ENCODE measurements around the gene ANP32A.

DNA sequence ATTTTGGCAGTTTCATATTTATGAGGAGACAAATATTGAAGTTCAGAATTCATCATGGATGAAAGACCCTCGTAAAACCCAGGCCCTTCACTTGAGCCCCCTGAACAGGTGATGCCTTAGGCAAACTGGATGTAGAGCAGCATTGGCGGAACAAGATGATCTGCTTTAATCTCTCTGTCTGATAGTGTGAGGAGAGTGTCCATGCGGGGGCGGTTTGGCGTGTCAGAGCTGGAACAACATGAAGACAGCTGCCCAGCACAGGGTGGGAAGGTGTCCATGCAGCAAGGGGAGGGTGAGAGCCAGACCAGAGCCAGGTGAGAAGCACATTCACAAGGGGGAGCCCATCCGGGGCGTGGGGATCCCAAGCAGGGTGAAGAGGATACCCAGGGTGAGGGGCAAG is 31.8 kb upstream of the ANP32A start:
- TF ChIP-seq, protein P1, sequence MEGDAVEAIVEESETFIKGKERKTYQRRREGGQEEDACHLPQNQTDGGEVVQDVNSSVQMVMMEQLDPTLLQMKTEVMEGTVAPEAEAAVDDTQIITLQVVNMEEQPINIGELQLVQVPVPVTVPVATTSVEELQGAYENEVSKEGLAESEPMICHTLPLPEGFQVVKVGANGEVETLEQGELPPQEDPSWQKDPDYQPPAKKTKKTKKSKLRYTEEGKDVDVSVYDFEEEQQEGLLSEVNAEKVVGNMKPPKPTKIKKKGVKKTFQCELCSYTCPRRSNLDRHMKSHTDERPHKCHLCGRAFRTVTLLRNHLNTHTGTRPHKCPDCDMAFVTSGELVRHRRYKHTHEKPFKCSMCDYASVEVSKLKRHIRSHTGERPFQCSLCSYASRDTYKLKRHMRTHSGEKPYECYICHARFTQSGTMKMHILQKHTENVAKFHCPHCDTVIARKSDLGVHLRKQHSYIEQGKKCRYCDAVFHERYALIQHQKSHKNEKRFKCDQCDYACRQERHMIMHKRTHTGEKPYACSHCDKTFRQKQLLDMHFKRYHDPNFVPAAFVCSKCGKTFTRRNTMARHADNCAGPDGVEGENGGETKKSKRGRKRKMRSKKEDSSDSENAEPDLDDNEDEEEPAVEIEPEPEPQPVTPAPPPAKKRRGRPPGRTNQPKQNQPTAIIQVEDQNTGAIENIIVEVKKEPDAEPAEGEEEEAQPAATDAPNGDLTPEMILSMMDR (IDR thresholded peaks at IDR 0.05): no peak
- TF ChIP-seq POLR2AphosphoS5 (IDR thresholded peaks at IDR 0.05; ENCODE audit: insufficient read depth in 1 of 2, low read depth in 1 of 2): no peak

Data from vagina (tissue), 2 donors.